Endothelial cell of umbilical vein (primary cell): ENCODE results near the gene ARRB1. TPM values are rescaled to one million over a fixed set of nuclear protein-coding genes. Genes with fewer than 3 reads are reported as not detected.

Source experiments
- BruUV-seq: library from RNA; stranded (reverse); fragments of 400-500 nt; replicated peaks from 2 replicates; lab custom pipeline; 2021; lab: Mats Ljungman, UMichigan
- CTCF ChIA-PET: fragments of 300-600, 350-600 bp; sonication (Branson Sonifier 250); formaldehyde crosslinking; loops from one replicate; lab custom pipeline; 2021; ENCODE audit warnings: antibody characterized with exemption, inconsistent platforms; lab: Charles Lee
- POLR2A ChIA-PET: fragments of 300-600, 350-600 bp; sonication (Branson Sonifier 250); formaldehyde crosslinking; loops from one replicate; lab custom pipeline; 2021; ENCODE audit warnings: antibody characterized with exemption, inconsistent platforms; lab: Charles Lee
- DNase-seq: peaks from one replicate; pipeline ENCODE4 v3.0.0-alpha.2; 2011; ENCODE audit warnings: low read depth, low spot score
- FAIRE-seq: peaks from 2 replicates; lab custom pipeline; 2011; peaks lifted over from hg19 to GRCh38; lab: Jason Lieb, UNC
- H2AFZ ChIP-seq: 2 replicates; pipeline ENCODE4 v1.6.0; 2012; ENCODE audit warnings: low read depth, low read length, control low read depth, inconsistent platforms
- H3K27ac ChIP-seq: 2 replicates; pipeline ENCODE4 v1.5.1; 2011; ENCODE audit warnings: low read depth, mild to moderate bottlenecking, control low read depth, low read length, moderate library complexity; ENCODE audit not compliant: insufficient read depth
- H3K27me3 ChIP-seq, 2 experiments: 2 replicates each; pipeline versions ENCODE4 v1.6.0 to v1.6.1; 2011; ENCODE audit warnings: low read length in 2 of 2, mixed read lengths in 1 of 2; ENCODE audit not compliant: control insufficient read depth in 2 of 2, insufficient read depth in 2 of 2
- H3K36me3 ChIP-seq, 2 experiments: 2 replicates in 1 of 2; 3 replicates in 1 of 2; pipeline ENCODE4 v1.5.1; 2011; ENCODE audit warnings: low read length in 2 of 2, mild to moderate bottlenecking in 1 of 2, moderate library complexity in 1 of 2; ENCODE audit not compliant: control insufficient read depth in 2 of 2, insufficient read depth in 2 of 2; ENCODE audit errors: extremely low read depth in 1 of 2
- H3K4me1 ChIP-seq: 3 replicates; pipeline ENCODE4 v1.5.1; 2011; ENCODE audit warnings: mild to moderate bottlenecking, low read length; ENCODE audit not compliant: control insufficient read depth, insufficient read depth; ENCODE audit errors: extremely low read depth
- H3K4me2 ChIP-seq: 2 replicates; pipeline ENCODE4 v1.6.1; 2011; ENCODE audit warnings: low read length, control low read depth, mixed read lengths; ENCODE audit not compliant: insufficient read depth
- H3K4me3 ChIP-seq, 3 experiments: fragments of 200-600 bp in 1 of 3; sonication (generic), shearing (Covaris generic) in 1 of 3; replicated peaks in 1 of 3; 2 replicates each; pipeline ENCODE4 v1.5.1; 2011 to 2016; ENCODE audit warnings: control low read depth in 3 of 3, low read length in 3 of 3, mild to moderate bottlenecking in 2 of 3, inconsistent platforms in 1 of 3, low read depth in 1 of 3, moderate library complexity in 1 of 3; ENCODE audit not compliant: insufficient read depth in 1 of 3
- H3K79me2 ChIP-seq: 2 replicates; pipeline ENCODE4 v1.6.0; 2012; ENCODE audit warnings: low read length, inconsistent platforms; ENCODE audit not compliant: control insufficient read depth, insufficient read depth
- H3K9ac ChIP-seq: replicated peaks from 2 replicates; pipeline ENCODE3; 2011; ENCODE audit warnings: low read length, control low read depth; ENCODE audit not compliant: insufficient read depth; ENCODE audit errors: extremely low read depth
- H3K9me1 ChIP-seq: replicated peaks from 3 replicates; pipeline ENCODE4 v1.6.0; 2011; ENCODE audit warnings: mild to moderate bottlenecking, low read length; ENCODE audit not compliant: control insufficient read depth, insufficient read depth; ENCODE audit errors: extremely low read depth
- H3K9me3 ChIP-seq: replicated peaks from 2 replicates; pipeline ENCODE4 v1.5.1; 2012; ENCODE audit warnings: low read length, inconsistent platforms; ENCODE audit not compliant: control insufficient read depth, insufficient read depth
- H4K20me1 ChIP-seq: replicated peaks from 2 replicates; pipeline ENCODE3; 2011; ENCODE audit warnings: mild to moderate bottlenecking, low read length; ENCODE audit not compliant: control insufficient read depth, insufficient read depth; ENCODE audit errors: extremely low read depth
- CTCF ChIP-seq, 2 donors: IDR thresholded peaks; 1 replicate in 1 of 2; 2 replicates in 1 of 2; pipeline ENCODE4 v1.5.1; 2011; ENCODE audit warnings: low read length in 2 of 2, mild to moderate bottlenecking in 2 of 2, moderate library complexity in 2 of 2, control low read depth in 1 of 2, inconsistent platforms in 1 of 2, low read depth in 1 of 2; ENCODE audit not compliant: insufficient read depth in 1 of 2; ENCODE audit errors: extremely low read depth in 1 of 2
- EZH2 ChIP-seq: IDR thresholded peaks from 2 replicates; pipeline ENCODE4 v1.6.1; 2012; ENCODE audit warnings: borderline replicate concordance, low read depth, mild to moderate bottlenecking, moderate library complexity, low read length, inconsistent platforms; ENCODE audit not compliant: severe bottlenecking
- FOS ChIP-seq: IDR thresholded peaks from 2 replicates; pipeline ENCODE4 v1.6.1; 2011; ENCODE audit warnings: mild to moderate bottlenecking, low read length, moderate library complexity, borderline replicate concordance; ENCODE audit not compliant: insufficient read depth
- GATA2 ChIP-seq: IDR thresholded peaks from 2 replicates; pipeline ENCODE4 v1.7.0; 2011; ENCODE audit warnings: low read depth, mild to moderate bottlenecking, moderate library complexity, mixed read lengths, low read length; ENCODE audit not compliant: insufficient read length, insufficient read depth
- JUN ChIP-seq: IDR thresholded peaks from 2 replicates; pipeline ENCODE4 v1.6.1; 2011; ENCODE audit warnings: borderline replicate concordance, low read depth; ENCODE audit not compliant: insufficient read length, insufficient read depth
- MYC ChIP-seq: IDR thresholded peaks from one replicate; pipeline ENCODE4 v1.6.1; 2011; ENCODE audit warnings: mild to moderate bottlenecking, low read depth, low read length
- POLR2A ChIP-seq: IDR thresholded peaks from 2 replicates; pipeline ENCODE4 v1.6.1; 2012; ENCODE audit warnings: low read depth, mild to moderate bottlenecking, control low read depth, low read length
- POLR2AphosphoS5 ChIP-seq: IDR thresholded peaks from 2 replicates; pipeline ENCODE4 v1.6.1; 2012; ENCODE audit warnings: low read depth, mild to moderate bottlenecking, control low read depth, low read length, moderate library complexity; ENCODE audit not compliant: insufficient read depth
- dilution Hi-C: fragments of 300-500 bp; cut with MboI; formaldehyde crosslinking; loops from one replicate; pipeline ENCODE4 v1.15.0; 2019; ENCODE audit warnings: low sequenced_read_pairs; ENCODE audit not compliant: extremely low pct_ligation_motif_present
- intact Hi-C: fragments of 100-400 bp; cut with micrococcal nuclease; formaldehyde crosslinking; loops from one replicate; pipeline ENCODE4 v1.10.0; 2022
- polyA plus RNA-seq, 4 experiments: library from polyadenylated mRNA; depleted of rRNA in 3 of 4; stranded (reverse) in 3 of 4; unstranded in 1 of 4; fragments of >200 nt; gene quantifications; 2 replicates each; pipeline versions ENCODE4 v1.2.1 to v1.2.3, GENCODE V29; 2011 to 2012; ENCODE audit warnings: missing spikeins in 1 of 4
- total RNA-seq: library from RNA; stranded (reverse); gene quantifications from 2 replicates; pipeline ENCODE4 v1.2.3, GENCODE V29; 2021
- TF ChIP-seq, protein P1 (sequence below): IDR thresholded peaks from 2 replicates; pipeline ENCODE4 v1.6.1; 2011; ENCODE audit not compliant: insufficient read depth, insufficient read length

ARRB1 gene
- total and polyA plus RNA-seq, 2 donors (not counting 3 experiments of a cell fraction or from before 2014, with no cell fraction given) = 63.9 to 92.6 TPM

- dilution Hi-C loops (no loop called here), intact Hi-C loops (no loop called here)
- no peak overlapping the region for H3K27ac ChIP-seq
- H3K79me2 ChIP-seq = no peaks in the 10 kb centered on the region
- no peak overlapping the region for H2AFZ ChIP-seq
- H3K4me1 ChIP-seq = no peaks in the 10 kb centered on the region
- ChIA-PET POLR2A (no interaction called here), CTCF (interaction anchor here (1.1 kb wide), 1 partner anchor 8 kb away, joined by 3 read pairs; no protein-coding TSS in a partner anchor)
- H3K27me3 ChIP-seq = peaks cover 3 to 7% of the 10 kb centered on the region in 2 experiments
- H3K4me2 ChIP-seq = no peak overlapping the region
- H3K4me3 ChIP-seq = no peak overlapping the region
- no TSS peak for BruUV-seq
- H3K9me3 ChIP-seq = no peaks in the 10 kb centered on the region
- DNase-seq (no peak), FAIRE-seq (no peak)
- TF ChIP-seq MYC (no peak), POLR2A (no peak), JUN (no peak), EZH2 (no peak), GATA2 (no peak), FOS (no peak), CTCF (IDR thresholded peaks at IDR 0.05; ENCODE audit: extremely low read depth in 1 of 2, insufficient read depth in 1 of 2, low read depth in 1 of 2, low read length in 2 of 2) (no peak), POLR2AphosphoS5 (no peak)
- TF ChIP-seq, protein P1, sequence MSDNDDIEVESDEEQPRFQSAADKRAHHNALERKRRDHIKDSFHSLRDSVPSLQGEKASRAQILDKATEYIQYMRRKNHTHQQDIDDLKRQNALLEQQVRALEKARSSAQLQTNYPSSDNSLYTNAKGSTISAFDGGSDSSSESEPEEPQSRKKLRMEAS = no peak
- H3K9ac ChIP-seq = no peak overlapping the region
- H3K9me1 ChIP-seq = no peaks in the 10 kb centered on the region
- H3K36me3 ChIP-seq = peaks cover 0 to 19% of the 10 kb centered on the region in 2 experiments
- no peaks in the 10 kb centered on the region for H4K20me1 ChIP-seq
These were observed 89.0 kb downstream of the ARRB1 start for GRCh38 chr11:75262436-75262835.
